ENCODE measurements around the gene ANKRD1.

- no peak for TF ChIP-seq CTCF (IDR thresholded peaks at IDR 0.05; ENCODE audit: borderline replicate concordance, extremely low read depth, low read length, poor library complexity, severe bottlenecking)
- no peak for TF ChIP-seq EZH2 (IDR thresholded peaks at IDR 0.05; ENCODE audit: borderline replicate concordance, low read depth, low read length, severe bottlenecking)
Measured at GRCh38 chr10:90966146-90966545, 45.3 kb upstream of the ANKRD1 start.
